ENCODE data around the gene NDEL1. TPM values are rescaled to one million over a fixed set of nuclear protein-coding genes. Genes with fewer than 3 reads are reported as not detected.
A peak's percentile ranks its signal among the peaks of the same experiment; 100 is the strongest.
"Not testable (repeated sequence)": the region's sequence is repeated elsewhere in the genome, so short reads cannot be mapped to it uniquely, and the experiment has no call there.

The NDEL1 gene
- total RNA-seq, 1 experiment from 2014 or later = 34.7 TPM

- Mint-ChIP-seq H3K4me3 (no peak overlapping the region), H3K27ac (no peak overlapping the region), H3K9me3 (no peaks in the 10 kb centered on the region), H3K27me3 (ENCODE audit: low read depth) (peaks cover 13% of the 10 kb centered on the region), H3K36me3 (no peaks in the 10 kb centered on the region), H3K4me1 (peaks cover 8% of the 10 kb centered on the region)
- ChIA-PET CTCF (interaction anchor here (2.5 to 3.0 kb wide), 3 partner anchors 10 to 16 kb away, joined by 11 to 20 read pairs (median 16); no protein-coding TSS in a partner anchor), POLR2A (interaction anchor here (0.7 kb wide), 1 partner anchor 404 kb away, joined by 3 read pairs; no protein-coding TSS in a partner anchor)
- ATAC-seq (no peak), DNase-seq (ENCODE audit: low spot score) (no peak)
- TF ChIP-seq E2F4 (CRISPR knock-in tag; IDR thresholded peaks at IDR 0.05; ENCODE audit: borderline replicate concordance, low read depth) (no peak), ESRRA (CRISPR knock-in tag; IDR thresholded peaks at IDR 0.05; ENCODE audit: borderline replicate concordance) (no peak), HMGXB4 (CRISPR knock-in tag; IDR thresholded peaks at IDR 0.05) (no peak), GRHL2 (CRISPR knock-in tag; IDR thresholded peaks at IDR 0.05; ENCODE audit: insufficient replicate concordance, severe bottlenecking) (no peak)
Observed at GRCh38 chr17:8393470-8394231, 42.0 kb upstream of the NDEL1 start.

- H3K4me3 Mint-ChIP-seq; H3K9me3 Mint-ChIP-seq; H3K4me1 Mint-ChIP-seq; H3K27ac Mint-ChIP-seq; ATAC-seq; H3K36me3 Mint-ChIP-seq; DNase-seq (ENCODE audit: low spot score): not testable (repeated sequence)
- ChIA-PET POLR2A (interaction anchor here (0.7 kb wide), 1 partner anchor 403 kb away, joined by 3 read pairs; no protein-coding TSS in a partner anchor), CTCF (interaction anchor here (2.6 to 3.0 kb wide), 2 partner anchors 11 to 16 kb away, joined by 16 to 20 read pairs; no protein-coding TSS in a partner anchor)
- H3K27me3 Mint-ChIP-seq (ENCODE audit: low read depth) = peaks cover 13% of the 10 kb centered on the region
Observed at GRCh38 chr17:8394497-8394896, 41.2 kb upstream of the NDEL1 start.

GRCh38 chr17:8397636-8398035 is 38.0 kb upstream of the NDEL1 start, which contains the start of gene RNF222:
Gene RNF222 (minus strand): TSS chr17:8397827. CDS start chr17:8393461, 4,366 bp downstream.
- ChIA-PET POLR2A (no interaction called here), CTCF (interaction anchor here (1.2 kb wide), 1 partner anchor 12 kb away, joined by 4 read pairs; no protein-coding TSS in a partner anchor)
- peak within 1 kb of the TSS; percentile 48; the same call in 1 of the 2 replicates for H3K27ac Mint-ChIP-seq
- H3K36me3 Mint-ChIP-seq = no peaks in the 10 kb centered on the region
- TF ChIP-seq CREB1 (CRISPR knock-in tag; IDR thresholded peaks at IDR 0.05) = no peak
- TF ChIP-seq ZNF423 (CRISPR knock-in tag; IDR thresholded peaks at IDR 0.05) = no peak
- no peak for TF ChIP-seq KAT7 (CRISPR knock-in tag; IDR thresholded peaks at IDR 0.05; ENCODE audit: borderline replicate concordance)
- TF ChIP-seq RELA (CRISPR knock-in tag; IDR thresholded peaks at IDR 0.05; ENCODE audit: borderline replicate concordance) = no peak
- no peak for TF ChIP-seq E2F4 (CRISPR knock-in tag; IDR thresholded peaks at IDR 0.05; ENCODE audit: borderline replicate concordance, low read depth)
- no peak for TF ChIP-seq ATF3 (CRISPR knock-in tag; conservative IDR thresholded peaks at IDR 0.05)
- no peak for TF ChIP-seq HMGA2 (CRISPR knock-in tag; IDR thresholded peaks at IDR 0.05)
- no peaks in the 10 kb centered on the region; the same call in 1 of the 2 replicates for H3K4me1 Mint-ChIP-seq
- H3K9me3 Mint-ChIP-seq = no peaks in the 10 kb centered on the region
- peaks cover 17% of the 10 kb centered on the region for H3K27me3 Mint-ChIP-seq (ENCODE audit: low read depth)
- H3K4me3 Mint-ChIP-seq = no peak within 1 kb of the TSS
- DNase-seq (ENCODE audit: low spot score) = no peak
- no peak for ATAC-seq

- Mint-ChIP-seq H3K27ac (no peak overlapping the region), H3K9me3 (no peaks in the 10 kb centered on the region), H3K27me3 (ENCODE audit: low read depth) (peaks cover 17% of the 10 kb centered on the region), H3K4me1 (no peaks in the 10 kb centered on the region; the same call in 1 of the 2 replicates), H3K36me3 (no peaks in the 10 kb centered on the region), H3K4me3 (no peak overlapping the region)
- ATAC-seq (no peak), DNase-seq (ENCODE audit: low spot score) (no peak)
- ChIA-PET CTCF (interaction anchor here (0.9 kb wide), 1 partner anchor 11 kb away, joined by 4 read pairs; no protein-coding TSS in a partner anchor), POLR2A (no interaction called here)
- TF ChIP-seq ZNF281 (CRISPR knock-in tag; IDR thresholded peaks at IDR 0.05) = no peak
- no peak for TF ChIP-seq ATF2 (CRISPR knock-in tag; IDR thresholded peaks at IDR 0.05; ENCODE audit: borderline replicate concordance, low read depth)
- no peak for TF ChIP-seq ATF6 (CRISPR knock-in tag; IDR thresholded peaks at IDR 0.05)
- TF ChIP-seq PRRX2 (CRISPR knock-in tag; IDR thresholded peaks at IDR 0.05) = no peak
Observed at GRCh38 chr17:8398980-8399379, 36.7 kb upstream of the NDEL1 start.

Measured in WTC11 (cell line).